Measurements from ENCODE around the gene KIAA1549.

Gene KIAA1549

DNA sequence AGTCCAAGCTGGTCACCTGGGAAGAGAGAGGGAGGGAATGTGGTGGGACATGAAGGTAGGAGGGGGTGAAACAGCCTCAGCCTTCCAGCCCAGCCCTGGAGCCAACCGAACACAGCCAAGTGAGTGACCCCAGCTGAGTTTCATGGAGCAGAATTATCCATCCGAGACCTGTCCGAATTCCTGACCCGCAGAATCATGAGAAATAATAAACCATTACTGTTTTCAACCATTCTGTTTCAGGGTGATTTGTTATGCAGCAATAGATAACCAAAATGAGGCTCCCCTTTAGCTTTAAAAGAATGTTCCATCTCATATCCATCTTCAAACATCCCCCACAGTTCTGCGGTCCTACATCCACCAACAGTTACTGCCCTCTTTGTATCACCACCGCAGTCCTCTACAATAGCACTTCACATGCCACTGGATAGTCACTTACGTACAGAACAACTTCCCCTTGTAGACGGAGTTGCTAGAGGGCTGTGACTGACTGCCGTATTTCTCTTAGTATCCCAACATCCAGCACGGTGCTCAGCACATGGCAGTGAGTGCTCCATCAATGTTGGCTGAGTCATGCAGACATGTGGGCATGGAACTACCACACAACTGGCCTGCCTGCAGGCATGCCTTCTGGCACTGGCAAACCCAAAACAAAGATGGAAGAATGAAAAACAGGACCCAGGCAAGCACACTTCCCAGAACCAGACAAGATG lies 18.5 kb downstream of the KIAA1549 start:
- DNase-seq (ENCODE audit: low spot score) = no peak
- TF ChIP-seq, protein P1, sequence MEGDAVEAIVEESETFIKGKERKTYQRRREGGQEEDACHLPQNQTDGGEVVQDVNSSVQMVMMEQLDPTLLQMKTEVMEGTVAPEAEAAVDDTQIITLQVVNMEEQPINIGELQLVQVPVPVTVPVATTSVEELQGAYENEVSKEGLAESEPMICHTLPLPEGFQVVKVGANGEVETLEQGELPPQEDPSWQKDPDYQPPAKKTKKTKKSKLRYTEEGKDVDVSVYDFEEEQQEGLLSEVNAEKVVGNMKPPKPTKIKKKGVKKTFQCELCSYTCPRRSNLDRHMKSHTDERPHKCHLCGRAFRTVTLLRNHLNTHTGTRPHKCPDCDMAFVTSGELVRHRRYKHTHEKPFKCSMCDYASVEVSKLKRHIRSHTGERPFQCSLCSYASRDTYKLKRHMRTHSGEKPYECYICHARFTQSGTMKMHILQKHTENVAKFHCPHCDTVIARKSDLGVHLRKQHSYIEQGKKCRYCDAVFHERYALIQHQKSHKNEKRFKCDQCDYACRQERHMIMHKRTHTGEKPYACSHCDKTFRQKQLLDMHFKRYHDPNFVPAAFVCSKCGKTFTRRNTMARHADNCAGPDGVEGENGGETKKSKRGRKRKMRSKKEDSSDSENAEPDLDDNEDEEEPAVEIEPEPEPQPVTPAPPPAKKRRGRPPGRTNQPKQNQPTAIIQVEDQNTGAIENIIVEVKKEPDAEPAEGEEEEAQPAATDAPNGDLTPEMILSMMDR (IDR thresholded peaks at IDR 0.05; ENCODE audit: extremely low read depth, missing control alignments) = no peak

- DNase-seq (ENCODE audit: low spot score) = no peak
- TF ChIP-seq, protein P1 (IDR thresholded peaks at IDR 0.05; ENCODE audit: extremely low read depth, missing control alignments) = no peak
Observed at GRCh38 chr7:138961159-138961558, 20.0 kb downstream of the KIAA1549 start.

DNA sequence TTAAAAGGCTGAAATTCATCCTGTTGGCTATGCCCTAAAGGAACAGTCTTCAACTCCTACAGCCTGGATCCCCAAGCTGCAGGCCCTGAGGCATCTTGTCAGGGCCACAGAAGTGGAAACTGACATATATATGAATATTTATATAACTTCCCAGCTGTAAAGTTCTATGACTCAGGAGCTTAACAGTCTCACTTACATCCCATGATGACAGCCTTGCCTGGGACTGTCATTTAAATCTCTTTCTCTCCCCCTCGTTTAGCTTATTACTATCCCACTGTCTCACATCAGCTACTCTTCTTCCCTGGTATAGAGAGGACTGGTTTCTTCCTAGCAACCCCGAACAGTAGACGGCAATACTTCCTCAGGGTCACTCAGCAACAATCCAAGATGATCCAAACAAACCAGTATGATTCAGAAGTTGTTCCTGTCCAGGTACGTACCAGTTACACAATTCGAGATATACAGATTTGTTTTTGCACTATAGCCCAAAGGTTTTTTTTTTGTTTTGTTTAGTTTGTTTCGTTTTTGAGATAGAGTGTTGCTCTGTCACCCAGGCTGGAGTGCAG lies 22.7 kb downstream of the KIAA1549 start:
- TF ChIP-seq, protein P1 (IDR thresholded peaks at IDR 0.05; ENCODE audit: extremely low read depth, missing control alignments) = no peak
- DNase-seq (ENCODE audit: low spot score) = no peak

DNA sequence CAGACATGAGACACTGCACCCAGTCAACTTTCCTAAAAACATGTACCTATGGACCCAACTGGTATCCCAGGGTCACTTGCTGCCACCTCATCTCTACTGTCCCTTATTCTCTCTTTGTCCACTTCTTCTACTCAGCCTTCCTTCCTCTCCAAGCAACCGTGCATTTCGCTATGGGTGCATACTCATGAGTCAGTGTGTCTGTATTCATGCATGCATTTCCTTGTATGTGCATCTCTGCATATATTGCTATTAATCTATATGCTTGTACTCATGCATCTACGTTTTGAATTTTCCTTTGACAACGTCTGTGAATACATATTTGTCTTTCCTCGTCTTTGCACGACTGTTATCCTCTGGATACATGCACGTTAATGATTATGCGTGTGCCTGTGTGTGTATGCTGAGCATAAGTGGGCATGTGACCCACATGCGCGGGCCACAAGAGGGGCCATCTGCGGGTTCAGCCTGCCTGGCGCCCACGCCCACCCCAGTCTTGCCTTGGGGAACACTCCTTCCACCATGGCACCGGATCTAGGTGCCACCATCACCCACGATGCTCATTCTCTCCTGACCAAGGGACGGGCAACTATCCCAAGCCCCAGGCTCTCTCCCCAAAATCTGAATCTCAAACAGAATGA lies 23.3 kb downstream of the KIAA1549 start:
- TF ChIP-seq, protein P1 (IDR thresholded peaks at IDR 0.05; ENCODE audit: extremely low read depth, missing control alignments) = no peak
- no peak for DNase-seq (ENCODE audit: low spot score)

GRCh38 chr7:138957217-138957616 lies 24.0 kb downstream of the KIAA1549 start:
- TF ChIP-seq, protein P1 (IDR thresholded peaks at IDR 0.05; ENCODE audit: extremely low read depth, missing control alignments) = no peak
- no peak for DNase-seq (ENCODE audit: low spot score)

DNA sequence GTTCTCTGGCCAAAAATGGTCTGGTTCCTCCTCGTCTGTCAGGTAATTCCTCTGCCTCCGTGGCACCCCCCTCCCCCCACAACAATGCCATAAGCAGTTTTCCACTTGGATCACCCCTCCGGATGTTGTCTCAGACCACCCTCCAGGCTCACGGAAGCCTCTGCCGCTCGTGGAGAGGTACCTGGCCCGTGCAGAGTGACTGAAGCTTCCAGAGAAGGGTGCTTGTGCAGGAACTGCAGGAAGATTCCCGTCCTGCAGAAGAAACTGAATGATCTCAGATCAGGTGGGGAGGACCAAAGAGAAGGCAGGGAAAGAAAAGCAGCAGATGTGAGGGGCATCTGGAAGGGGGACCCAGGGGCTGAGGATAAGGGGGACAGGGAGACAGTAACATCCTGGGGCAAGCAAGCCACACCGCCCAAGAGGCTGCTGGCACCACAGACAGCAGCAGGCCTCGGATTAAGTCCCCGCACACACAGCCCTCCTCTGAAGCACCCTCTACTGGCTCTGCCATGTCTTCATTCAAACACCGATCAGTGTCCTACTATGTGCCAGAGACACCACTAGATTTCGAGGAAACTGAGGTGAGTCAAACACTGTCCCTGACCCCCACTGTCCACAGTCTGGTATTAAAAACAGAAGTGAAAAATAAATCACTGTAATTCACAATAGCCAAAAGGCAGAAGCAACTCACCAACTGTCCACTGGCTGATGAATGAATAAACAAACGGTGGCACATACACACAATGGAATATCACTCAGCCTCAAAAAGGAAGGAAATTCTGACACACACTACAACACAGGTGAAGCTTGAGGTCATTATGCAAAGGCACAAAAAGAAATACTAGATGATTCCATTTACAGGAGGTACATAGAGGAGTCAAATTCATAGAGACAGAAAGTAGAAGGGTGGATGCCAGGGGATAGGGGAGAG lies 26.4 kb downstream of the KIAA1549 start:
- TF ChIP-seq, protein P1 (IDR thresholded peaks at IDR 0.05; ENCODE audit: extremely low read depth, missing control alignments) = no peak
- no peak for DNase-seq (ENCODE audit: low spot score)
